Measurements from ENCODE around the gene GCN1. TPM values are rescaled to one million over a fixed set of nuclear protein-coding genes. Genes with fewer than 3 reads are reported as not detected.
A peak's percentile ranks its signal among the peaks of the same experiment; 100 is the strongest.

Gene GCN1
- total and polyA plus RNA-seq, 2 of the 8 experiments (the other 6 are each of a cell fraction or from before 2014, with no cell fraction given): 61.4 to 133 TPM

DNA sequence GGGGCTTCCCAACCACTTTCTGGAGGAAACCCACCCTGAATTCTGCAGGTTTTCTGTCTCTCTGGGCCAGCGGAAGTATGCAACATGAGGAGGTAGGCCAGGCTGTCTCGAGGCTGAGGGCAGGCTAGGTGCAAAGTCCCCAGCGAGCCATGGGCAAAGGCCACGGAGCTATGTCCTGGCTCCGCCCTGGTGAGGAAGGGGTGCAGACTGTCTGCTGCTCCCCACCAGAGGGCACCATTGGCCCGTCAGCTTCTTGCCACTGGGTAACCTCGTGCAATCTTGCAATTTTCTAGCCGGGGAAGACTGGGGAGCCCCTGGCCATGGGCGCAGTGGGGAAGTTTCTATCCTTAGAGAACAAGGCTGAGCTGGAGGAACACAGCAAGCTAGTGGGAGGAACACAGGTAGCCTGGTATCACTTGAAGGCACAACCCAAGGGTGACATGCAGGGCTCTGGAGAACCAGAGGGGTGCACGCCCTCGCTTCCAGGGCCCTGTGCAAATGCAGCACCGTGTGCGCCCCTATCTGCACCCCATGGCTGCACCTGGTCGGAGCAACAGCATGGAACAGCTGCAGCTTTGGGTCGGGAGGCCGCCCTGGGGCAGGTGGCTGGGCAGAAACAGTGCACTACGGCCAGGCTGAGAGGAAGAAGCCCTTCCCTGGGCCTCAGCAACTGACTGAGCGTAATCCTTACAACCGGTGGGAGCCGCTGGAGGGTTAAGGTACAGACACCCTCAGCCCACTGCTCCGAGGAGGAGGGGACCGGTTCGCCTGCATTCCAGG lies 34.0 kb upstream of the GCN1 start (continued):
- TF ChIP-seq RAD21 (IDR thresholded peaks at IDR 0.05 in 1 of 2, conservative IDR thresholded peaks at IDR 0.05 in 1 of 2; ENCODE audit: low read depth in 2 of 2, low read length in 2 of 2): peak; percentile 97 to 98
- peak; percentile 11; the same call in 1 of the 2 replicates for TF ChIP-seq KDM1A (IDR thresholded peaks at IDR 0.05; ENCODE audit: borderline replicate concordance, low read length)
- no peak for TF ChIP-seq YY1 (IDR thresholded peaks at IDR 0.05; ENCODE audit: low read depth, low read length)
- TF ChIP-seq CHD1 (IDR thresholded peaks at IDR 0.05; ENCODE audit: low read depth, low read length): no peak
- no peak for TF ChIP-seq KDM5A (IDR thresholded peaks at IDR 0.05; ENCODE audit: low read length)
- TF ChIP-seq GABPA (IDR thresholded peaks at IDR 0.05; ENCODE audit: borderline replicate concordance, insufficient read depth, low read length): no peak
- no peak for TF ChIP-seq EGR1 (IDR thresholded peaks at IDR 0.05; ENCODE audit: borderline replicate concordance, low read depth, low read length)
- TF ChIP-seq HDAC6 (IDR thresholded peaks at IDR 0.05; ENCODE audit: low read depth, low read length): no peak
- TF ChIP-seq ATF2 (IDR thresholded peaks at IDR 0.05; ENCODE audit: low read length): no peak
- TF ChIP-seq, protein P1, sequence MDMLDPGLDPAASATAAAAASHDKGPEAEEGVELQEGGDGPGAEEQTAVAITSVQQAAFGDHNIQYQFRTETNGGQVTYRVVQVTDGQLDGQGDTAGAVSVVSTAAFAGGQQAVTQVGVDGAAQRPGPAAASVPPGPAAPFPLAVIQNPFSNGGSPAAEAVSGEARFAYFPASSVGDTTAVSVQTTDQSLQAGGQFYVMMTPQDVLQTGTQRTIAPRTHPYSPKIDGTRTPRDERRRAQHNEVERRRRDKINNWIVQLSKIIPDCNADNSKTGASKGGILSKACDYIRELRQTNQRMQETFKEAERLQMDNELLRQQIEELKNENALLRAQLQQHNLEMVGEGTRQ (IDR thresholded peaks at IDR 0.05; ENCODE audit: low read length): no peak
- peak in 1 of 2 experiments; percentile 77; a peak in 2 of 3 replicates for TF ChIP-seq POLR2A (IDR thresholded peaks at IDR 0.05; ENCODE audit: control extremely low read depth in 1 of 2, low read depth in 2 of 2, low read length in 2 of 2)
- TF ChIP-seq, protein P2, sequence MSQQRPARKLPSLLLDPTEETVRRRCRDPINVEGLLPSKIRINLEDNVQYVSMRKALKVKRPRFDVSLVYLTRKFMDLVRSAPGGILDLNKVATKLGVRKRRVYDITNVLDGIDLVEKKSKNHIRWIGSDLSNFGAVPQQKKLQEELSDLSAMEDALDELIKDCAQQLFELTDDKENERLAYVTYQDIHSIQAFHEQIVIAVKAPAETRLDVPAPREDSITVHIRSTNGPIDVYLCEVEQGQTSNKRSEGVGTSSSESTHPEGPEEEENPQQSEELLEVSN (IDR thresholded peaks at IDR 0.05): 0 out of 2 replicates have a peak, but pooled peaks have one; percentile 5
- no peak for TF ChIP-seq ATF3 (IDR thresholded peaks at IDR 0.05; ENCODE audit: insufficient read depth, low read depth, low read length)
- TF ChIP-seq CBX5 (IDR thresholded peaks at IDR 0.05; ENCODE audit: low read depth, low read length): no peak
- no peak for TF ChIP-seq SAP30 (IDR thresholded peaks at IDR 0.05; ENCODE audit: insufficient read depth, insufficient replicate concordance, low read length)
- peak in 1 of 2 experiments; percentile 97; a peak in 1 of 3 replicates for TF ChIP-seq EP300 (IDR thresholded peaks at IDR 0.05; ENCODE audit: borderline replicate concordance in 1 of 2, low read depth in 2 of 2, low read length in 2 of 2)
- TF ChIP-seq RNF2 (IDR thresholded peaks at IDR 0.05; ENCODE audit: borderline replicate concordance, low read depth, low read length, missing control alignments, poor library complexity, severe bottlenecking): no peak
- TF ChIP-seq CHD2 (IDR thresholded peaks at IDR 0.05; ENCODE audit: low read length): peak; percentile 81

Data from H1 (cell line).